Activated B cell treated with CpG ODN at 0.5 μM for 24 hours (primary cell): Measurements from ENCODE around the gene TCIRG1. TPM values are rescaled to one million over a fixed set of nuclear protein-coding genes. Genes with fewer than 3 reads are reported as not detected.

ENCODE experiments used
- ATAC-seq: fragments of 200-7000 bp; cut with Tn5 transposase; one replicate; pipeline ENCODE4 v1.10.0; 2021; ENCODE audit warnings: low read depth, mild to moderate bottlenecking, moderate library complexity
- CTCF ChIA-PET: fragments of 350-600 bp; sonication (Branson Sonifier 250); formaldehyde crosslinking; loops from one replicate; lab custom pipeline; 2021; ENCODE audit warnings: antibody characterized with exemption; lab: Charles Lee
- POLR2A ChIA-PET: fragments of 350-600 bp; sonication (Branson Sonifier 250); formaldehyde crosslinking; loops from one replicate; lab custom pipeline; 2021; ENCODE audit warnings: antibody characterized with exemption; lab: Charles Lee
- DNase-seq: peaks from one replicate; pipeline ENCODE4 v3.0.0; 2022
- H3K27ac Mint-ChIP-seq: one replicate; pipeline ENCODE4 v1.8.0; 2020; ENCODE audit warnings: mixed read lengths
- H3K27me3 Mint-ChIP-seq: one replicate; pipeline ENCODE4 v1.8.0; 2021; ENCODE audit warnings: mixed read lengths
- H3K36me3 Mint-ChIP-seq: one replicate; pipeline ENCODE4 v1.8.0; 2021; ENCODE audit warnings: low read depth, mixed read lengths
- H3K4me1 Mint-ChIP-seq: one replicate; pipeline ENCODE4 v1.8.0; 2021; ENCODE audit warnings: mixed read lengths
- H3K4me3 Mint-ChIP-seq: one replicate; pipeline ENCODE4 v1.8.0; 2020; ENCODE audit warnings: mild to moderate bottlenecking, mixed read lengths
- H3K9me3 Mint-ChIP-seq: one replicate; pipeline ENCODE4 v1.8.0; 2020; ENCODE audit warnings: mixed read lengths
- CTCF ChIP-seq: fragments of 200-600 bp; IDR thresholded peaks from one replicate; pipeline ENCODE4 v1.8.0; 2022; ENCODE audit warnings: antibody characterized with exemption, mild to moderate bottlenecking
- intact Hi-C: fragments of 100-400 bp; cut with micrococcal nuclease; formaldehyde crosslinking; loops from one replicate; pipeline ENCODE4 v1.15.1; 2024
- total RNA-seq: library from RNA; stranded (reverse); gene quantifications from 2 replicates; pipeline ENCODE4 v1.2.3, GENCODE V29; 2022

Gene TCIRG1
- total RNA-seq, 1 donor from 2014 or later: 227 TPM

- peaks cover 2% of the 10 kb centered on the region for H3K36me3 Mint-ChIP-seq
- H3K27me3 Mint-ChIP-seq: no peaks in the 10 kb centered on the region
- ChIA-PET CTCF (no interaction called here), POLR2A (no interaction called here)
- H3K4me3 Mint-ChIP-seq: no peak overlapping the region
- H3K4me1 Mint-ChIP-seq: peaks cover 22% of the 10 kb centered on the region
- no peak overlapping the region for H3K27ac Mint-ChIP-seq
- intact Hi-C loops: no loop called here
- H3K9me3 Mint-ChIP-seq: peaks cover 2% of the 10 kb centered on the region
- DNase-seq (no peak), ATAC-seq (no peak)
- no peak for TF ChIP-seq CTCF
These were observed 11.2 kb upstream of the TCIRG1 start for GRCh38 chr11:68027667-68028066.

- intact Hi-C loops: no loop called here
- TF ChIP-seq CTCF: no peak
- H3K9me3 Mint-ChIP-seq: peaks cover 2% of the 10 kb centered on the region
- ATAC-seq (no peak), DNase-seq (no peak)
- no peak overlapping the region for H3K27ac Mint-ChIP-seq
- CTCF ChIA-PET: no interaction called here
- peak overlapping the region; percentile 93 for H3K4me3 Mint-ChIP-seq
- POLR2A ChIA-PET: interaction anchor here (0.7 to 2.8 kb wide), 2 partner anchors 9 to 25 kb away, joined by 3 to 10 read pairs; partner anchors contain the start of gene UNC93B1
- peaks cover 22% of the 10 kb centered on the region for H3K4me1 Mint-ChIP-seq
- peaks cover 8% of the 10 kb centered on the region for H3K36me3 Mint-ChIP-seq
- no peaks in the 10 kb centered on the region for H3K27me3 Mint-ChIP-seq
These were observed 9.9 kb upstream of the TCIRG1 start for GRCh38 chr11:68028802-68029545.

- POLR2A ChIA-PET: interaction anchor here (0.6 to 2.8 kb wide), 8 partner anchors 8 to 1934 kb away, joined by 3 to 12 read pairs (median 6); partner anchors contain the start of genes ALDH3B1, TCIRG1 and UNC93B1
- peak; percentile 92 for DNase-seq
- intact Hi-C loops: loop anchor here (1.0 to 5.0 kb wide), 4 partner anchors 10 to 342 kb away; partner anchors contain the start of gene CHKA
- peak within 1 kb of the TSS; percentile 83 for H3K27ac Mint-ChIP-seq
- peak within 1 kb of the TSS; percentile 93 for H3K4me3 Mint-ChIP-seq
- peaks cover 15% of the 10 kb centered on the region for H3K36me3 Mint-ChIP-seq
- CTCF ChIA-PET: interaction anchor here (0.7 kb wide), 1 partner anchor 74 kb away, joined by 4 read pairs; no protein-coding TSS in a partner anchor
- peak; percentile 97 for ATAC-seq
- H3K27me3 Mint-ChIP-seq: no peaks in the 10 kb centered on the region
- peaks cover 22% of the 10 kb centered on the region for H3K4me1 Mint-ChIP-seq
- H3K9me3 Mint-ChIP-seq: no peaks in the 10 kb centered on the region
- no peak for TF ChIP-seq CTCF
These were observed 8.3 kb upstream of the TCIRG1 start, which contains the start of gene NDUFS8 for GRCh38 chr11:68030318-68031143. NDUFS8 (plus strand) TSS chr11:68030681; CDS start chr11:68032152, 1,471 bp downstream.

GRCh38 chr11:68031144-68031464 lies 7.7 kb upstream of the TCIRG1 start:
- ChIA-PET POLR2A (interaction anchor here (0.9 to 2.8 kb wide), 4 partner anchors 8 to 28 kb away, joined by 5 to 12 read pairs (median 8); partner anchors contain the start of genes ALDH3B1, TCIRG1 and UNC93B1), CTCF (no interaction called here)
- H3K36me3 Mint-ChIP-seq: peaks cover 16% of the 10 kb centered on the region
- no peaks in the 10 kb centered on the region for H3K9me3 Mint-ChIP-seq
- no peak for DNase-seq
- no peak for ATAC-seq
- no peaks in the 10 kb centered on the region for H3K27me3 Mint-ChIP-seq
- TF ChIP-seq CTCF: no peak
- peaks cover 22% of the 10 kb centered on the region for H3K4me1 Mint-ChIP-seq
- H3K4me3 Mint-ChIP-seq: peak overlapping the region; percentile 93
- intact Hi-C loops: loop anchor here (5.0 kb wide), 1 partner anchor 341 kb away; no protein-coding TSS in a partner anchor
- H3K27ac Mint-ChIP-seq: peak overlapping the region; percentile 83
